DND-41 (cell line): ENCODE data around the gene APOBEC3C.
"Not testable (repeated sequence)": the region's sequence is repeated elsewhere in the genome, so short reads cannot be mapped to it uniquely, and the experiment has no call there.

Source experiments
- CTCF ChIP-seq: IDR thresholded peaks from 2 replicates; pipeline ENCODE4 v1.5.1; 2012; ENCODE audit warnings: borderline replicate concordance, low read length, moderate library complexity, mild to moderate bottlenecking; ENCODE audit not compliant: poor library complexity, severe bottlenecking; ENCODE audit errors: extremely low read depth
- EZH2 ChIP-seq: IDR thresholded peaks from 3 replicates; pipeline ENCODE4 v1.6.1; 2012; ENCODE audit warnings: borderline replicate concordance, low read depth, mild to moderate bottlenecking, moderate library complexity, low read length, inconsistent platforms; ENCODE audit not compliant: severe bottlenecking

- TF ChIP-seq CTCF, EZH2: not testable (repeated sequence)
Observed at GRCh38 chr22:38977289-38977688, 36.8 kb upstream of the APOBEC3C start.
